GM10248 (cell line): ENCODE results near the gene CSN3.

ENCODE experiments used
- CTCF ChIA-PET: fragments of 300-600 bp; sonication (Branson Sonifier 250); formaldehyde crosslinking; extraction: SDS; loops from one replicate; lab custom pipeline; 2021; ENCODE audit warnings: antibody characterized with exemption; lab: Yijun Ruan, JAX
- POLR2A ChIA-PET: fragments of 350-650 bp; sonication (Branson Sonifier 250); formaldehyde crosslinking; extraction: SDS; loops from one replicate; lab custom pipeline; 2020; ENCODE audit warnings: antibody characterized with exemption; lab: Yijun Ruan, JAX
- DNase-seq: peaks from one replicate; pipeline ENCODE4 v3.0.0; 2012; ENCODE audit errors: extremely low spot score
- TF ChIP-seq, protein P1 (sequence below): IDR thresholded peaks from 2 replicates; pipeline ENCODE4 v1.5.1; 2012; ENCODE audit warnings: mild to moderate bottlenecking, low read depth; ENCODE audit errors: extremely low read depth, missing control alignments, control extremely low read depth

CSN3 gene

DNA sequence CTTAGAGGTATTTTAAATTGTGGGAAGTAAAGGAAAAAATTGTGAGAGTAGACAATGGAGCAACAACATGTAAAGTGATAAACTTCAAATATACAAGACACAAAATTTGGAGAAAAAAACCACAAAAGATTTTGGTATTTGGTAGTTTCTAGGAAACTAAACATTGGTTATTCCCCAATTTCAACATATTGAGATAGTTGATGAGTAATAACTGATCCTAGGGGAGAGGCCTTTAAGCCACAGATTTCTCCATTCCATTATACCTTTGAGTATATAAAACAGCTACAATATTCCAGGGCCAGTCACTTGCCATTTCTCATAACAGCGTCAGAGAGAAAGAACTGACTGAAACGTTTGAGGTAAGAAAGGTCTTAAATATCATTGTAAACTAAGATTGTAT, 16.6 kb upstream of the CSN3 start, which contains the start of gene FDCSP:
Gene FDCSP, plus strand, starts transcription at position 301 of the 400 bp plus-strand sequence. CDS start 5,071 bp downstream, outside the sequence.
- POLR2A ChIA-PET = no interaction called here
- CTCF ChIA-PET = no interaction called here
- DNase-seq = no peak
- TF ChIP-seq, protein P1, sequence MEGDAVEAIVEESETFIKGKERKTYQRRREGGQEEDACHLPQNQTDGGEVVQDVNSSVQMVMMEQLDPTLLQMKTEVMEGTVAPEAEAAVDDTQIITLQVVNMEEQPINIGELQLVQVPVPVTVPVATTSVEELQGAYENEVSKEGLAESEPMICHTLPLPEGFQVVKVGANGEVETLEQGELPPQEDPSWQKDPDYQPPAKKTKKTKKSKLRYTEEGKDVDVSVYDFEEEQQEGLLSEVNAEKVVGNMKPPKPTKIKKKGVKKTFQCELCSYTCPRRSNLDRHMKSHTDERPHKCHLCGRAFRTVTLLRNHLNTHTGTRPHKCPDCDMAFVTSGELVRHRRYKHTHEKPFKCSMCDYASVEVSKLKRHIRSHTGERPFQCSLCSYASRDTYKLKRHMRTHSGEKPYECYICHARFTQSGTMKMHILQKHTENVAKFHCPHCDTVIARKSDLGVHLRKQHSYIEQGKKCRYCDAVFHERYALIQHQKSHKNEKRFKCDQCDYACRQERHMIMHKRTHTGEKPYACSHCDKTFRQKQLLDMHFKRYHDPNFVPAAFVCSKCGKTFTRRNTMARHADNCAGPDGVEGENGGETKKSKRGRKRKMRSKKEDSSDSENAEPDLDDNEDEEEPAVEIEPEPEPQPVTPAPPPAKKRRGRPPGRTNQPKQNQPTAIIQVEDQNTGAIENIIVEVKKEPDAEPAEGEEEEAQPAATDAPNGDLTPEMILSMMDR = no peak

DNA sequence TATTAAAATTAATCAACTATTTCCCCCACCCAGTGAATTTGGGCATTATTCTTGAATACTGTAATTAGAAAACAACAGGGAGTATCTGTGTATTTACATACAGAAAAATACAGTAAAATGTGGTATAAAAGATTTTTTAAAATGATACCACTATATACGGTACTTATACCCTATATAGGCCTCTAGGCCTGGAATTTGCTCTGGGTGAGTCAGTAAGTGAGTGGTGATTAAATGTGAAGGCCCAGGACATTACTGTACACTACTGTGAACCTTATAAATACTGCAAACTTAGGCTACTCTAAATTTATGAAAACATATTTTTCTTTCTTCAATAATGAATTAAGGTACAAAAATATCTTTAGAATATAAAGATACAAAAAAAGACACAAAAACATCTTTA, 6.3 kb upstream of the CSN3 start:
- CTCF ChIA-PET = no interaction called here
- POLR2A ChIA-PET = no interaction called here
- no peak for DNase-seq
- TF ChIP-seq, protein P1 = no peak

DNA sequence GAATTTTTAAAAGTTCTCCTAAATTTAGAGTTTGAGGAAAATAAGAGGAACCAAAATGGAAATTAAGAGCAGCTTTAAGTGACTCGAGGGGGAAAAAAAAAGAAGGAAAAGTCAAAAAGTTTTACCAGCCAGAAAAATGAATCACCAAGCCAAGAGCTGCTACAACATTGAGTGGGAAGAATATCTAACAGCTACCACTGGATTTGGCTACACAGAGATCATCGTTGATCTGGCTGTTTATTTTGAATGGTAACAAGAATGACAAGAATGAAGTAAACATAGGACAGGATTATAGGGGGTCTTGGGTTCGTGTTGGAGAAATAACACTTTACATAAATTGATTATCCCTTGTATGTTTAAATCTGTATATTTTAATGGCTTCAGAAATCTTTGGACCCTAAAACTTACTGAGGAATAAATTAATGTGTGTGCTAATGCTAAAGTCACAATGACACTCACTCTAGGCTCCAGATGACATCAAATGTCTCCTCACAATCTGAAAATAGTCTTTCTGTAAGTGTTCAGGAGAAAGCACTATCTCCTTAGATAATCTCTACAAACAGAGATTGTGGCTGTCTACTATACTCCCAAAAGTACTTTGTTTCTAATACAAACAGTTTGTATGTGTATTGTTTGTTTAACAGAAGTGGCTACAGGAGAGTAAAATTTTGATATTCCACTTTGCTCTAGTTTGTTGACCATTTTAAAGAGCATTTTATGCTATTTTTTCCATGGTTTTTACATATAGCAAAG, 3.1 kb upstream of the CSN3 start:
- POLR2A ChIA-PET = no interaction called here
- TF ChIP-seq, protein P1 = no peak
- CTCF ChIA-PET = no interaction called here
- no peak for DNase-seq

DNA sequence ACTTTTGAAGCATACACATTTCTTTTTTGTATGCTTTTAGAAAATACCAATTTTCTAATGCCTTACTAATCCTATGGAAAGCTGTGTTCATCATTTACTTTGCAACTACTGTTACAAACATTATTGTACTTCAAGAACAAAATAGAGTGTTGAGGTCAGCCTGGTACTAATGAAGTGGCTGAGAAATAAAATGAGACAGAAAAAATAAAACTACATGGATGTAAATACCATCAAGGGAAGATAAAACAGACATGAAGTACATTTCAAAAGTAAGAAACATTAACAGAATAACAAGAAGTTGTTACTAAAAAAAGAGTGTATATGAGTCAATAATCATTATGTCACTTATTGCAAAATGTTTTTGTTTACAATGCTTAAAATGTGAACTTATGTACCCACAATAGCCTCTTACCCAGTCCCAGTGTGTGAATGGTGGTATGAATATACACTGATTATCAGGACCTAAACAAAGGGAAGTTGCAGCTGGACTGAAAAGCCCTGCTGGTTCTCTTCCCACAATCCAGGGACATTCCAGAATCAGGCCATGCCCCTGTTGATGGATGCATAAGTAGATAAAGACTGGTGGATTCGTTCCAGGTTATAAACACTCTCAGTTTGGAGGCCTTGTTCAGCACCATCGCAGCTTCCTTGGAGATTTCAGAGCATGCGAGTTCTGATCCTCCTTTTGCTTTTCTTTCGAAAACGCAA, 2.4 kb upstream of the CSN3 start:
- TF ChIP-seq, protein P1 = no peak
- ChIA-PET CTCF (no interaction called here), POLR2A (no interaction called here)
- no peak for DNase-seq

DNA sequence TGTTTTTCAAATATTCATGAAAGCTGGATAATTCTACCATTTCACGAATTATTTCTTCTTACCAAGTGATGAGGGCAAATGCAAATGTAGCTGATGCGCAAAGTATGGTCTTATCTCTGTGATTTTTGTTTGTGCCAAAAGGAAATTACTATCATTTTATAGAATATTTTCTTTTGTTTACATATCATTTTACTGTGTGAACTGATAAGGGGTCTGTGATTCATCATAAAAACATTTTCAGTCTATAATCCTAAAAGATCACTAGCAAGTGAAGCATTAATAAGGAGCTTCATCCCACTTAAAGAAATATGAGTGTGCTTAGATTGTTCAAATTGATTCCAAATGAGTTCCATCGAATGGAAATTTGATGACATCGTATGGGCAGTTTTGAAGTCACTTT, 694 bp downstream of the CSN3 start:
- ChIA-PET CTCF (no interaction called here), POLR2A (no interaction called here)
- no peak for DNase-seq
- TF ChIP-seq, protein P1 = no peak

DNA sequence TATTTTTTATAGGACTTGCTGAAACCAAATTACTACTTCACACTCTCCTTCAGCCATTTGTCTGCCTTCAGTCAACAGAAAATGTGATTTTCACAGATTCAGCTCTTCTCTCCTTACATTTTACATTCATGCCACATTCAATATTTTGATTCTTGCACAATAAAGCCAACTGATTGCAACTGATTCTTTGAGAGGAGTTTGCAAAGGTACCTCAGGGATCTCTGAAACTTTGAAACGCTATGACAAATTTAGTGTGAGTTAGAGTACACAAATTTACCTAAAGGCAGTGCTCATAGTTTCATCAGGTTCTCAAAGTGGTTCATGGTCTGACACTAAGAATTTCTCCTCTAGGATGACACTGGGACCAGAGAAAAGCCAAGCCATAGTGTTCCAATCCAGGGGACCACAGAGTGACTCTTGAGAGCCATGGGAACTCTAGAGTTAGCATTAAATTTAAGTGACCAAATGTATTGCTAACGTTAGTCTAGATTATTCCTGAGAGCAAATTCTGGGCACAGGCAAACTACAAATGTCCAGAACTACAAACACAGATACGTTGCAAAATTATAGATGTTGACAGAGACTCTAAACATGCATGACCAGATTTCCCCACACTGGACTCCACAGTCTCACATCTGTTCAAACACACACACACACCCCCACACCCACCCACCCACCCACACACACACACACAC, 9.0 kb downstream of the CSN3 start:
- ChIA-PET CTCF (no interaction called here), POLR2A (no interaction called here)
- DNase-seq = no peak
- TF ChIP-seq, protein P1 = no peak
